ENCODE data around the gene RMND5A.
A peak's percentile ranks its signal among the peaks of the same experiment; 100 is the strongest.

Gene RMND5A

GRCh38 chr2:86794861-86795260 is 74.8 kb downstream of the RMND5A start:
- no peak for DNase-seq

GRCh38 chr2:86800856-86801567 is 80.9 kb downstream of the RMND5A start:
- no peak for DNase-seq

GRCh38 chr2:86806059-86806857 is 86.2 kb downstream of the RMND5A start:
- DNase-seq, result no peak

- no peak for DNase-seq
Measured at GRCh38 chr2:86807133-86807467, 87.0 kb downstream of the RMND5A start.

- peak; percentile 66 for DNase-seq
Measured at GRCh38 chr2:86807468-86808275, 87.6 kb downstream of the RMND5A start.

GRCh38 chr2:86808315-86809161 is 88.4 kb downstream of the RMND5A start:
- DNase-seq, result peak; percentile 95

GRCh38 chr2:86809481-86810121 is 89.5 kb downstream of the RMND5A start:
- DNase-seq, result peak; percentile 53

- no peak for DNase-seq
Measured at GRCh38 chr2:86815611-86816010, 95.5 kb downstream of the RMND5A start.

GRCh38 chr2:86818114-86818801 is 98.2 kb downstream of the RMND5A start:
- DNase-seq, result no peak

GRCh38 chr2:86818957-86819356 is 98.9 kb downstream of the RMND5A start:
- DNase-seq, result no peak

- no peak for DNase-seq
Measured at GRCh38 chr2:86821306-86821705, 101.2 kb downstream of the RMND5A start.

GRCh38 chr2:86821842-86822241 is 101.8 kb downstream of the RMND5A start:
- DNase-seq, result no peak

- DNase-seq, result no peak
Measured at GRCh38 chr2:86822668-86823345, 102.7 kb downstream of the RMND5A start.

- DNase-seq, result no peak
Measured at GRCh38 chr2:86825036-86825692, 105.1 kb downstream of the RMND5A start.

GRCh38 chr2:86825693-86826381 is 105.7 kb downstream of the RMND5A start:
- peak; percentile 61 for DNase-seq

- no peak for DNase-seq
Measured at GRCh38 chr2:86826951-86827350, 106.9 kb downstream of the RMND5A start.

All from activated T-cell treated with anti-CD3 and anti-CD28 coated beads, Interleukin-2, amount 50 U/mL, for 1 hour (primary cell).